HepG2 (cell line): ENCODE data around the gene BCDIN3D. TPM values are rescaled to one million over a fixed set of nuclear protein-coding genes. Genes with fewer than 3 reads are reported as not detected.

Source experiments
- EHMT2 ChIP-seq: fragments of 200-600 bp; sonication (generic); IDR thresholded peaks from 2 replicates; pipeline ENCODE4 v1.7.0; 2017; ENCODE audit warnings: antibody characterized with exemption, low read depth, low read length, borderline replicate concordance
- FOXP1 ChIP-seq, 2 experiments: fragments of 450-650 bp in 1 of 2; IDR thresholded peaks; 2 replicates each; pipeline ENCODE4 v1.6.1; 2017 to 2018; ENCODE audit warnings: antibody characterized with exemption in 1 of 2
- GATA4 ChIP-seq: sonication (generic); IDR thresholded peaks from 2 replicates; pipeline ENCODE4 v1.6.1; 2016; ENCODE audit warnings: antibody characterized with exemption, low read depth, borderline replicate concordance
- GATAD2A ChIP-seq: IDR thresholded peaks from 2 replicates; pipeline ENCODE4 v1.6.1; 2016
- HNRNPUL1 ChIP-seq: fragments of 200-400 bp; formaldehyde crosslinking; IDR thresholded peaks from 2 replicates; pipeline ENCODE4 v1.6.1; 2017; ENCODE audit warnings: low read depth, mild to moderate bottlenecking, low read length, moderate library complexity
- KDM1A ChIP-seq: IDR thresholded peaks from 2 replicates; pipeline ENCODE4 v1.6.1; 2016; ENCODE audit warnings: missing compliant biosample characterization
- KDM5B ChIP-seq: sonication (generic); formaldehyde crosslinking; IDR thresholded peaks from 2 replicates; pipeline ENCODE4 v1.4.0; 2020; ENCODE audit warnings: missing genetic modification reagents, mild to moderate bottlenecking, borderline replicate concordance
- KLF12 ChIP-seq: sonication (generic); formaldehyde crosslinking; IDR thresholded peaks from 2 replicates; pipeline ENCODE4 v1.4.0; 2020; ENCODE audit warnings: missing genetic modification reagents, borderline replicate concordance
- MAF1 ChIP-seq: sonication (generic); formaldehyde crosslinking; IDR thresholded peaks from 2 replicates; pipeline ENCODE4 v1.5.0; 2020; ENCODE audit warnings: missing genetic modification reagents, borderline replicate concordance
- NFATC3 ChIP-seq: sonication (generic); formaldehyde crosslinking; IDR thresholded peaks from 2 replicates; pipeline ENCODE4 v1.5.1; 2020; ENCODE audit warnings: mild to moderate bottlenecking, missing genetic modification reagents
- PATZ1 ChIP-seq: sonication (generic); formaldehyde crosslinking; IDR thresholded peaks from 2 replicates; pipeline ENCODE4 v1.4.0; 2020; ENCODE audit warnings: missing genetic modification reagents
- RCOR2 ChIP-seq: IDR thresholded peaks from 2 replicates; pipeline ENCODE4 v1.6.1; 2016; ENCODE audit warnings: missing biosample characterization, missing genetic modification reagents
- SALL2 ChIP-seq: sonication (generic); formaldehyde crosslinking; IDR thresholded peaks from 2 replicates; pipeline ENCODE4 v1.8.1; 2023; ENCODE audit warnings: mild to moderate bottlenecking, missing genetic modification reagents, inconsistent platforms
- SP5 ChIP-seq: IDR thresholded peaks from 2 replicates; pipeline ENCODE4 v1.6.1; 2016; ENCODE audit warnings: low read depth, borderline replicate concordance
- SRSF1 ChIP-seq: fragments of 200-400 bp; formaldehyde crosslinking; optimal IDR thresholded peaks from 2 replicates; pipeline ENCODE3; 2017; ENCODE audit warnings: mild to moderate bottlenecking, low read depth, low read length, moderate library complexity
- ZFY ChIP-seq: sonication (generic); formaldehyde crosslinking; IDR thresholded peaks from 2 replicates; pipeline ENCODE4 v1.4.0; 2020; ENCODE audit warnings: missing genetic modification reagents
- ZNF205 ChIP-seq: IDR thresholded peaks from 2 replicates; pipeline ENCODE4 v1.6.1; 2018; ENCODE audit warnings: missing biosample characterization, missing genetic modification reagents
- polyA plus RNA-seq, 8 experiments: library from polyadenylated mRNA; depleted of rRNA in 3 of 8; stranded (reverse) in 7 of 8; unstranded in 1 of 8; fragments of >200 nt; fragmentation: Illumina TruSeq in 4 of 8; extraction: Trizol in 4 of 8; gene quantifications; 2 replicates each; pipeline versions ENCODE4 v1.2.1 to v1.2.3, GENCODE V29; 2011 to 2016; ENCODE audit warnings: low read depth in 4 of 8, missing spikeins in 1 of 8, mixed read lengths in 1 of 8; ENCODE audit not compliant: insufficient read depth in 1 of 8
- total RNA-seq, 5 experiments: library from RNA; depleted of rRNA; stranded (reverse); fragments of >200 nt; fragmentation: Illumina TruSeq; extraction: Trizol; gene quantifications; 2 replicates each; pipeline ENCODE4 v1.2.3, GENCODE V29; 2016; ENCODE audit warnings: low read depth in 1 of 5
- TF ChIP-seq, protein P1 (sequence below): IDR thresholded peaks from 2 replicates; pipeline ENCODE4 v1.4.0; 2020; ENCODE audit warnings: mild to moderate bottlenecking, missing genetic modification reagents

The BCDIN3D gene
- total and polyA plus RNA-seq, 2 of the 13 experiments (the other 11 are each of a cell fraction or from before 2014, with no cell fraction given), result 2.2 to 2.5 TPM

GRCh38 chr12:49887536-49888401 is 44.9 kb upstream of the BCDIN3D start (continued):
- TF ChIP-seq RCOR2 (CRISPR knock-in tag), result 0 out of 2 replicates have a peak, but pooled peaks have one; percentile 41
- TF ChIP-seq KDM5B (CRISPR knock-in tag), result peak; percentile 37; the same call in 1 of the 2 replicates
- TF ChIP-seq SALL2, result no peak
- peak; percentile 96 for TF ChIP-seq PATZ1 (CRISPR knock-in tag)
- no peak for TF ChIP-seq HNRNPUL1
- peak; percentile 85 for TF ChIP-seq SP5
- TF ChIP-seq, protein P1, sequence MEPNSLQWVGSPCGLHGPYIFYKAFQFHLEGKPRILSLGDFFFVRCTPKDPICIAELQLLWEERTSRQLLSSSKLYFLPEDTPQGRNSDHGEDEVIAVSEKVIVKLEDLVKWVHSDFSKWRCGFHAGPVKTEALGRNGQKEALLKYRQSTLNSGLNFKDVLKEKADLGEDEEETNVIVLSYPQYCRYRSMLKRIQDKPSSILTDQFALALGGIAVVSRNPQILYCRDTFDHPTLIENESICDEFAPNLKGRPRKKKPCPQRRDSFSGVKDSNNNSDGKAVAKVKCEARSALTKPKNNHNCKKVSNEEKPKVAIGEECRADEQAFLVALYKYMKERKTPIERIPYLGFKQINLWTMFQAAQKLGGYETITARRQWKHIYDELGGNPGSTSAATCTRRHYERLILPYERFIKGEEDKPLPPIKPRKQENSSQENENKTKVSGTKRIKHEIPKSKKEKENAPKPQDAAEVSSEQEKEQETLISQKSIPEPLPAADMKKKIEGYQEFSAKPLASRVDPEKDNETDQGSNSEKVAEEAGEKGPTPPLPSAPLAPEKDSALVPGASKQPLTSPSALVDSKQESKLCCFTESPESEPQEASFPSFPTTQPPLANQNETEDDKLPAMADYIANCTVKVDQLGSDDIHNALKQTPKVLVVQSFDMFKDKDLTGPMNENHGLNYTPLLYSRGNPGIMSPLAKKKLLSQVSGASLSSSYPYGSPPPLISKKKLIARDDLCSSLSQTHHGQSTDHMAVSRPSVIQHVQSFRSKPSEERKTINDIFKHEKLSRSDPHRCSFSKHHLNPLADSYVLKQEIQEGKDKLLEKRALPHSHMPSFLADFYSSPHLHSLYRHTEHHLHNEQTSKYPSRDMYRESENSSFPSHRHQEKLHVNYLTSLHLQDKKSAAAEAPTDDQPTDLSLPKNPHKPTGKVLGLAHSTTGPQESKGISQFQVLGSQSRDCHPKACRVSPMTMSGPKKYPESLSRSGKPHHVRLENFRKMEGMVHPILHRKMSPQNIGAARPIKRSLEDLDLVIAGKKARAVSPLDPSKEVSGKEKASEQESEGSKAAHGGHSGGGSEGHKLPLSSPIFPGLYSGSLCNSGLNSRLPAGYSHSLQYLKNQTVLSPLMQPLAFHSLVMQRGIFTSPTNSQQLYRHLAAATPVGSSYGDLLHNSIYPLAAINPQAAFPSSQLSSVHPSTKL, result peak; percentile 49; the same call in 1 of the 2 replicates
- TF ChIP-seq ZFY (CRISPR knock-in tag), result no peak
- TF ChIP-seq KLF12 (CRISPR knock-in tag), result no peak
- TF ChIP-seq ZNF205 (CRISPR knock-in tag), result 0 out of 2 replicates have a peak, but pooled peaks have one; percentile 17
- no peak for TF ChIP-seq EHMT2
- no peak for TF ChIP-seq NFATC3 (CRISPR knock-in tag)
- no peak for TF ChIP-seq GATA4
- no peak for TF ChIP-seq FOXP1 (IDR thresholded peaks at IDR 0.05)
- TF ChIP-seq FOXP1 (CRISPR knock-in tag; IDR thresholded peaks at IDR 0.05), result peak; percentile 36
- TF ChIP-seq MAF1, result no peak
- peak; percentile 53 for TF ChIP-seq GATAD2A (CRISPR knock-in tag)
- 0 out of 2 replicates have a peak, but pooled peaks have one; percentile 15 for TF ChIP-seq KDM1A (CRISPR knock-in tag)
- TF ChIP-seq SRSF1, result no peak
- TF ChIP-seq, all 625 proteins: peak for 32
